ENCODE measurements around the gene BTK. TPM values are rescaled to one million over a fixed set of nuclear protein-coding genes. Genes with fewer than 3 reads are reported as not detected.

BTK gene
- total RNA-seq, 2 donors from 2014 or later, result 1.9 to 3.0 TPM

DNA sequence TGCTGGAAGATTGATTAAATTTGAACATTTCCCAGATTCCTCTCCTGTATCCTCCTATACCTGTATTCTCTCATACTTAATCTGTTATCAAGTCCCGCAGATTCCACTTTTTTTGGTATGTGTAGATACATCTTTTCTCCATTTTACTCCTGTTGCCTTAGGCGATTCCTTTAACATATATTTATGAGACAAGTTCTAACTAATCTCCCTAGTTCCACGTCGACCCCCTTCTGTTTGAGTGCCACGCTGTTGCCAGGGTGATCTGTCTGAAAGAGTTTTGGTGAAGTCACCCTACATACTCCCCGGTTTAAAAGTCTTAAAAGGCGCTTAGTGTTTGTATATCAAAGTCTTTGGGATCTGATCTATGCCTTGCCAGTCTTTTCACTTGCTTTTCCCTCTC is 24.5 kb upstream of the BTK start:
- TF ChIP-seq, protein P1, sequence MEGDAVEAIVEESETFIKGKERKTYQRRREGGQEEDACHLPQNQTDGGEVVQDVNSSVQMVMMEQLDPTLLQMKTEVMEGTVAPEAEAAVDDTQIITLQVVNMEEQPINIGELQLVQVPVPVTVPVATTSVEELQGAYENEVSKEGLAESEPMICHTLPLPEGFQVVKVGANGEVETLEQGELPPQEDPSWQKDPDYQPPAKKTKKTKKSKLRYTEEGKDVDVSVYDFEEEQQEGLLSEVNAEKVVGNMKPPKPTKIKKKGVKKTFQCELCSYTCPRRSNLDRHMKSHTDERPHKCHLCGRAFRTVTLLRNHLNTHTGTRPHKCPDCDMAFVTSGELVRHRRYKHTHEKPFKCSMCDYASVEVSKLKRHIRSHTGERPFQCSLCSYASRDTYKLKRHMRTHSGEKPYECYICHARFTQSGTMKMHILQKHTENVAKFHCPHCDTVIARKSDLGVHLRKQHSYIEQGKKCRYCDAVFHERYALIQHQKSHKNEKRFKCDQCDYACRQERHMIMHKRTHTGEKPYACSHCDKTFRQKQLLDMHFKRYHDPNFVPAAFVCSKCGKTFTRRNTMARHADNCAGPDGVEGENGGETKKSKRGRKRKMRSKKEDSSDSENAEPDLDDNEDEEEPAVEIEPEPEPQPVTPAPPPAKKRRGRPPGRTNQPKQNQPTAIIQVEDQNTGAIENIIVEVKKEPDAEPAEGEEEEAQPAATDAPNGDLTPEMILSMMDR (IDR thresholded peaks at IDR 0.05), result no peak
- H3K4me3 ChIP-seq, result no peak overlapping the region
- H3K36me3 ChIP-seq, result no peaks in the 10 kb centered on the region
- DNase-seq, result no peak
- H3K27ac ChIP-seq, result no peak overlapping the region
- no peaks in the 10 kb centered on the region for H3K9me3 ChIP-seq
- H3K9ac ChIP-seq (ENCODE audit: low read depth in 2 of 2, low read length in 2 of 2), result no peak overlapping the region
- H3K27me3 ChIP-seq, result no peaks in the 10 kb centered on the region
- H3K4me1 ChIP-seq, result no peaks in the 10 kb centered on the region
- intact Hi-C loops (cut with DNase I), result loop anchor here (10.0 kb wide), 1 partner anchor 184 kb away; no protein-coding TSS in a partner anchor

DNA sequence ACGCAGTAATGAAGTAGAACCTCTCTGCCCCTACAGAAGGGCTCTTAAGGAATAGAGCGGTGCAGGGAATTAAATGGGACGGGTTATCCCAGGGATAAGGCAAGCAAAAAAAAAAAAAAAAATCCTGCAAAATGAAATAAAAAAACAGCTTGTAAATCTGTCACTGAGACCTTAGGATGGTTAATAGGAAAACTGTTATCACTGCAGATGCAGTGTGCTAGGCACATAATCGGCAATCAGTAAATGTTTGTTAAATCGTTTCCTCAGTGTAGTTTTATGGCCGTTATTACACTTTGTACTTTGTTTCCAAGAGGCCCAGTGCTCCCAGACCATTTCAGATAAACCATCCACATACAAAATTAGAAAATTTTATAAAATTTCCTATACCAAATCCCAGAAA is 23.1 kb upstream of the BTK start:
- Histone ChIP-seq H3K9ac (ENCODE audit: low read depth in 2 of 2, low read length in 2 of 2) (peak overlapping the region; percentile 43 to 92), H3K4me1 (no peaks in the 10 kb centered on the region), H3K4me3 (peak overlapping the region; percentile 35), H3K36me3 (no peaks in the 10 kb centered on the region), H3K9me3 (no peaks in the 10 kb centered on the region), H3K27me3 (no peaks in the 10 kb centered on the region), H3K27ac (peak overlapping the region; percentile 76)
- DNase-seq, result no peak
- intact Hi-C loops (cut with DNase I), result no loop called here
- TF ChIP-seq, protein P1 (IDR thresholded peaks at IDR 0.05), result no peak

- intact Hi-C loops (cut with DNase I), result no loop called here
- H3K4me1 ChIP-seq, result no peaks in the 10 kb centered on the region
- TF ChIP-seq, protein P1 (IDR thresholded peaks at IDR 0.05), result no peak
Measured at GRCh38 chrX:101408532-101408841, 22.5 kb upstream of the BTK start.

GRCh38 chrX:101407748-101408531 is 21.9 kb upstream of the BTK start, which contains the start of the genes GLA and HNRNPH2:
TSS of gene GLA (minus strand) at chrX:101407925. CDS start at chrX:101407903, 22 bp downstream.
TSS of gene HNRNPH2 (plus strand) at chrX:101408222. CDS start at chrX:101411989, 3,767 bp downstream.
- TF ChIP-seq, protein P1 (IDR thresholded peaks at IDR 0.05), result no peak
- Histone ChIP-seq H3K36me3 (no peaks in the 10 kb centered on the region), H3K27me3 (no peaks in the 10 kb centered on the region), H3K27ac (peak within 1 kb of the TSS; percentile 83), H3K4me3 (peak within 1 kb of the TSS; percentile 57), H3K4me1 (no peaks in the 10 kb centered on the region), H3K9me3 (no peaks in the 10 kb centered on the region), H3K9ac (ENCODE audit: low read depth in 2 of 2, low read length in 2 of 2) (peak within 1 kb of the TSS; percentile 70 to 92)
- peak; percentile 89 for DNase-seq
- intact Hi-C loops (cut with DNase I), result no loop called here

More at GRCh38 chrX:101408532-101408841, 22.5 kb upstream of the BTK start:
- H3K4me3 ChIP-seq, result peak overlapping the region; percentile 35
- H3K9me3 ChIP-seq, result no peaks in the 10 kb centered on the region
- no peaks in the 10 kb centered on the region for H3K27me3 ChIP-seq
- peak overlapping the region; percentile 65 to 92 for H3K9ac ChIP-seq (ENCODE audit: low read depth in 2 of 2, low read length in 2 of 2)
- no peak for DNase-seq
- no peaks in the 10 kb centered on the region for H3K36me3 ChIP-seq
- peak overlapping the region; percentile 76 for H3K27ac ChIP-seq

DNA sequence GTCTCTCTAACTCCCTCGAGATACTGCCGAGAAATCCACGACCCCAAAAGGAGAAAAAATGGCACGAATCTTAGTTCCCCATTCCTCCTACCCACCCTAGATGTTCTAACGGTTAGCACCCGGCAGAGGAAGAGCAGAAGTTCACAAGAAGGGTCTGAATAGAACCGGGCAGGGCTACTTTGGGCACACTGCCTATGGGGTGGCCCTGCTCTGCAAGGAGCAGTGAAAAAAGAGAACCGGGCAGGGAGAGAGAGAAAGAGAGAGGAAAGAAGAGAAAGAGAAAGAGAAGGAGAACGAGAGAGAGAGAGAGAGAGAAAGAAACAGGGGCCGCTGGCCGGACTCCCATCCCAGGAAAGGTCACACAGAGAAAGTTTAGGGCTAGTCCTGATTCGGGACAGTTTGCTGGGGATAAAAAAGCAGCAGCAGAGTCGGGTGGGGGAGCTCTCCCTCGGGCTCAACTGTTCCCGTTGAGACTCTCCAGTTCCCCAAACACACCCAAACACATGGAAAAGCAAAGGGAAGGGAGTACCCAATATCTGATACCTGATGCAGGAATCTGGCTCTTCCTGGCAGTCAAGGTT is 21.3 kb upstream of the BTK start:
- H3K4me3 ChIP-seq, result peak overlapping the region; percentile 57
- intact Hi-C loops (cut with DNase I), result no loop called here
- no peaks in the 10 kb centered on the region for H3K27me3 ChIP-seq
- H3K9me3 ChIP-seq, result no peaks in the 10 kb centered on the region
- H3K27ac ChIP-seq, result peak overlapping the region; percentile 83
- TF ChIP-seq, protein P1 (IDR thresholded peaks at IDR 0.05), result no peak
- no peaks in the 10 kb centered on the region for H3K36me3 ChIP-seq
- peak overlapping the region; percentile 70 to 92 for H3K9ac ChIP-seq (ENCODE audit: low read depth in 2 of 2, low read length in 2 of 2)
- DNase-seq, result no peak
- H3K4me1 ChIP-seq, result no peaks in the 10 kb centered on the region

All from colonic mucosa (tissue), 4 donors.